ENCODE results near the gene RNASE1.

The RNASE1 gene

DNA sequence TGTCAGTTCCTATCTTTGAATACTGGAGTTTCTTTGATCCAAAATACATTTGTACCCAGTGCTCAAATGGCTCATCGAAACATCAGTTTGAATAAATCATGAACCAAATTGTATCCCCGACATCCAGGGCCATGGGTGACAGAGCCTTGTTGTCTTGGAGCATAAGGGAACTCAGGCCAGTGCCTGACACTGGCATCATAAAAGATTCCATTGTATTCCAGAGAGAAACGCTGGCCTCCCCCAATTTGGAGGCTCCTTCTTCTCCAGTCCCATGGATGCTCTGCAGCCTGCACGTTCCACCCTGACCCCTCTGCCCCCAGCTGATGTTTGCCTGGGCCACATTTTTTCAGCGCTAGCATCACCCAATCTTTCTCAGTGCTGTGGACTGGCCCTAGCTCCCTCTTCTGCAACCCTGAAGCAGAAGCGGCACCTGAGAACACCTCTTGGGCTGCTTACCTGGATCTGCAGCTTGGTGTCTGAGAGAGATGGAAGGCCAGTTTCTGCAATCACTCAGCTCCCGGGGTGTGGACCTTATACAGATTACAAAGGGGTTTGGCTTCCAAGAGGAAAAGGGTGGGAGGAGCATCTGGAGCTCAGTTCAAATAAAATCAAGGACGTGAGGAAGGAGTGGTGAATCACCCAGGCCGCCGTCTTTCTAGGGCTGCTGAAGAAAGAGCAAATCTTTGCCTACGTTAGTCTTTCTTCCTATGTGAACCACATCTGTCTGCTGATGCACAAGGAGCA is at the start of gene RNASE1:
TSS of gene RNASE1 (minus strand) at position 504 of the 744 bp plus-strand sequence. CDS start 776 bp downstream, outside the sequence.
- no peak within 1 kb of the TSS for H3K4me3 ChIP-seq (replicated peaks in 1 of 2; ENCODE audit: low read depth in 2 of 2, low read length in 2 of 2)
- DNase-seq (ENCODE audit: low read depth in 2 of 2): peak; percentile 5 to 37
- TF ChIP-seq, protein P1, sequence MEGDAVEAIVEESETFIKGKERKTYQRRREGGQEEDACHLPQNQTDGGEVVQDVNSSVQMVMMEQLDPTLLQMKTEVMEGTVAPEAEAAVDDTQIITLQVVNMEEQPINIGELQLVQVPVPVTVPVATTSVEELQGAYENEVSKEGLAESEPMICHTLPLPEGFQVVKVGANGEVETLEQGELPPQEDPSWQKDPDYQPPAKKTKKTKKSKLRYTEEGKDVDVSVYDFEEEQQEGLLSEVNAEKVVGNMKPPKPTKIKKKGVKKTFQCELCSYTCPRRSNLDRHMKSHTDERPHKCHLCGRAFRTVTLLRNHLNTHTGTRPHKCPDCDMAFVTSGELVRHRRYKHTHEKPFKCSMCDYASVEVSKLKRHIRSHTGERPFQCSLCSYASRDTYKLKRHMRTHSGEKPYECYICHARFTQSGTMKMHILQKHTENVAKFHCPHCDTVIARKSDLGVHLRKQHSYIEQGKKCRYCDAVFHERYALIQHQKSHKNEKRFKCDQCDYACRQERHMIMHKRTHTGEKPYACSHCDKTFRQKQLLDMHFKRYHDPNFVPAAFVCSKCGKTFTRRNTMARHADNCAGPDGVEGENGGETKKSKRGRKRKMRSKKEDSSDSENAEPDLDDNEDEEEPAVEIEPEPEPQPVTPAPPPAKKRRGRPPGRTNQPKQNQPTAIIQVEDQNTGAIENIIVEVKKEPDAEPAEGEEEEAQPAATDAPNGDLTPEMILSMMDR (IDR thresholded peaks at IDR 0.05; ENCODE audit: low read depth, low read length): no peak

DNA sequence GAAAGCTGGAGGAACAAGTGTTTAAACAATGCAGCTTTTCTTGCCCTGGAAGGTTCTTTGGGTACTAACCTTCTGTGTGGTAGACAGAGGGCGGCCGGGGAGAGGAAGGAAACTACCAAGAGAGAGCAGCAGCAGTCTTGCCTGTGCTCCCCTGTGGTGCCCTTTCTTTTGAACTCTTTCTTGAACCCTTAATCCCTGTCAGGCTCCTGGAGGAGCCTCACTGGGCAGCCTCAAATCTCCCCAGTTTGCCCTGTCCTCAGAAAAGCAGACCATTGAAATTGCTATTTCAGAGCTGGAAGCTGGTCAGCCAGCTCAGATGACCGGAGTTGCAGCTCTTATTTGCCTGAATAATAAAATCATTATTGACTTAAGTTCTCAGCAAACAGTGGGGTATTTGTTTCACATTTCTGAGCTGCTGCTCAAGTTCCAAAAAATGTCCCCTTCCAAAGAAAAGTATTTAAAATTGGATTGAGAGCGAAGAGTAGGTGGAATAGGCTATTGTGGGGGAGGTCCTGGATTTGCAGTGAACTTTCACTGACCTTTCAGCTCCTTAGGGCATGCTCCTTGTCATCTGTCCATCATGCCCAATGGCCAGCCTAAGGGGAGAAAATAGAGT is 46.4 kb upstream of the RNASE1 start:
- no peak for DNase-seq (ENCODE audit: low read depth in 2 of 2)
- H3K4me3 ChIP-seq (replicated peaks in 1 of 2; ENCODE audit: low read depth in 2 of 2, low read length in 2 of 2): no peak overlapping the region
- TF ChIP-seq, protein P1 (IDR thresholded peaks at IDR 0.05; ENCODE audit: low read depth, low read length): no peak

DNA sequence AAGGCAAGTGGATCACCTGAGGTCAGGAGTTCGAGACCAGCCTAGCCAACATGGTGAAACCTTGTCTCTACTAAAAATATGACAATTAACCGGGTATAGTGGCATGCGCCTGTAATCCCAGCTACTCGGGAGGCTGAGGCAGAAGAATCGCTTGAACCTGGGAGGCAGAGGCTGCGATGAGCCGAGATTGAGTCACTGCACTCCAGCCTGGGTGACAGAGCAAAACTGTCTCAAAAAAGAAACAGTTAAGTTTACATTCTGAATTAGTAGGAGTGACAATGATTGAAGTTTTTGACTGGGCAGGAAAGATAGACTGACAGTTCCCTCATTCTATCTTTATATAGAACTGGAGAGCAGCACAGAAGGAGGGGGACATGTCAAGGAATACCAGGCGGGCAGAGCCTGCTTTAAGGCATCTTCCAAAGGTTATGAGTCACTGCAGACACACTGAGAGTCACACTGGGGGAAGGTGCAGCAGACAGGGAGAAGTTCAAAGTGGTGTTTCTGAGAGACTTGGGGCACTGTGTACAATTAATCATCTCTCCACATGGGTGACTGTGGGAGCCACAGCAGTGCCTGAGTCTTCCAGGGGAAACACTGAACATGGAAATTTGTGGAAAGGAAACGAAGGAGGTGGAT is 45.8 kb upstream of the RNASE1 start:
- H3K4me3 ChIP-seq (replicated peaks in 1 of 2; ENCODE audit: low read depth in 2 of 2, low read length in 2 of 2): no peak overlapping the region
- TF ChIP-seq, protein P1 (IDR thresholded peaks at IDR 0.05; ENCODE audit: low read depth, low read length): no peak
- peak in 1 of 2 donors; percentile 58 for DNase-seq (ENCODE audit: low read depth in 2 of 2)

DNA sequence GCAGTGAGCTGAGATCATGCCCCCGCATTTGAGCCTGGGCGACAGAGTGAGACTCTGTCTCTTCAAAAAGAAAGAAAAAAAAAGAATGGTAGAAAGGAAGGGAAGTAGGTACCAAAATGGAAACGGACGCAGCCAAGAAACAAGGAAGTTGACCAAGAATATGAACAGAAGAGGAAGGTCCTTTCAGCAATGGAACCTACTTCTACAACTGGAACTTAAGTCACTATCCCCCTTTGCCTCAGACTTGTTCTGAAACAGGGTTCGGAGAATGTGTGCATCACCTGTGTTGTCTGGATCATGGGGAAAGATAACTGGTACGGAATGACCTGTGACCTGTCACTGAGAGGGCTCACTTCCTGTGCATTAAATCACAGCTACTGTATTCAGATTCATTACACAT is 43.9 kb upstream of the RNASE1 start:
- no peak overlapping the region for H3K4me3 ChIP-seq (replicated peaks in 1 of 2; ENCODE audit: low read depth in 2 of 2, low read length in 2 of 2)
- no peak for DNase-seq (ENCODE audit: low read depth in 2 of 2)
- TF ChIP-seq, protein P1 (IDR thresholded peaks at IDR 0.05; ENCODE audit: low read depth, low read length): no peak

DNA sequence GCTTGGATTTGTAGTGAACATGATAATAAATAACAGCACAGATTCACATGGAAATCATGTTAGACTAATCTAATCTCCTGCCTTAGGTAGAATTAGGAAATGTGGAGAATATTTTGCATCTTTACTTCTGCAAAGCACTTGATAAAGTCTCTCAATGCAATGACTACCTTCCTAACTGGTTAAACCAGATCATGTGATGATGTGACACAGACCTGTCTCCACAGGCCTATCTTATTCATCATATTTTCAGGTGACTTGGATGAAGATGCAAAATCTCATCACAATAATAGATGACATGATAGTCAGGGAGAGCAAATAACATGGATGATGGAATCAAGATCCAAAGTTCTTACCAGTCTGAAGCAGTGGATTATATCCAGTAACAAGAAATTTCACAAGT is 38.5 kb upstream of the RNASE1 start:
- no peak for DNase-seq (ENCODE audit: low read depth in 2 of 2)
- TF ChIP-seq, protein P1 (IDR thresholded peaks at IDR 0.05; ENCODE audit: low read depth, low read length): no peak
- H3K4me3 ChIP-seq (replicated peaks in 1 of 2; ENCODE audit: low read depth in 2 of 2, low read length in 2 of 2): no peak overlapping the region

DNA sequence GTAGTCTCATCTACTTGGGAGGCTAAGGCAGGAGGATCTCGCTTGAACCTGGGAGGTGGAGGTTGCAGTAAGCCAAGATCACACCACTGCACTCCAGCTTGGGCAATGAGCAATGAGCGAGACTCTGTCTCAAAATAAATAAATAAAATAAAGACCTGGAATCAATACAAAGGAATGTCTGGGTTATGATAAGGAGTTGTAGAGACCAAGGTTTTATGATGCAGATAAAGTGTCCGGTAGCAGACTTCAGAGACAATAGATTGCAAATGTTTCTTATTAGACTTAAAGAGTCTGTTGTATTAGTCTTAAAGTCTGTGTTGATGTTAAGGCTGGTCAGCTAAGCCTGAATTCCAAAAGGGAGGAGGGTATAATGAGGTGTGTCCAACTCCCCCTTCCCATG is 35.2 kb upstream of the RNASE1 start:
- no peak for DNase-seq (ENCODE audit: low read depth in 2 of 2)
- H3K4me3 ChIP-seq (replicated peaks in 1 of 2; ENCODE audit: low read depth in 2 of 2, low read length in 2 of 2): no peak overlapping the region
- TF ChIP-seq, protein P1 (IDR thresholded peaks at IDR 0.05; ENCODE audit: low read depth, low read length): no peak

All from cardiac fibroblast (primary cell).